Measurements from ENCODE around the gene ADAP1.

ADAP1 gene

GRCh38 chr7:895451-896052, 58.9 kb downstream of the ADAP1 start:
- no peak for DNase-seq (ENCODE audit: low read depth in 3 of 3)

GRCh38 chr7:894927-895450, 59.5 kb downstream of the ADAP1 start:
- DNase-seq (ENCODE audit: low read depth in 3 of 3): no peak

DNA sequence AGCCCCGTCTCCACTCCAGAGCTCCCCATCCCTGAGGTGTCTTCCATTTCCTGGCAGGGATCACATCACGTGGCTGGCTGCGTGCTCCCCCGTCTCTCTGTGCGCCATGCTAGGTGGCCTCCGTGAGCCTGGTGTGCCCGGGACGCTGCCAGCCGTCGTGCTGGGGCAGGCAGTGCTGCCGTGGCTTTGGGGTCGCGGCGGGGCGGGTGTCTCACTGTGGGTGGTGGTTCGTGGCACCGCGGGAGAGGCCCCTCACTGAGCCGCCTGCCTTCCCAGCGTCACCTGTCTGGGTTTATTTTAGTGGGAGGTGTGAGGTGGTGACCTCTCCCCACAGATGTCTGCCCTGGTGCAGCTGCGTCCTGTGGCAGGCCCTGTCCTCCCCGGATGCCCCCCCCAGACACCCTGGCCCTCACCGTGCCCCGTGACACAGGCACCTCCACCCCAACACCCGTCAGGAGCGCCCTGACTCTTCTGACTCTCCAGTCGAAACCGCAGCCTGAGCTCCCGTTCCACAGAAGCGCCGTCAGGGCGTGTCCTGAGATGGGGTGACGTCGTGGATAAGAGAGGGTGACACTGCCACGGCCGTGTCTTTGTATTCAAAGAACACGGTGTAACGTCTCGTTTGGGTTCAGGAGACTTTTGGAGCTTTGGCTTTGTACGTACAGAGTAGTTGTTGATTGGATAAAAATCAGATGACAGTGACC, 60.2 kb downstream of the ADAP1 start:
- DNase-seq (ENCODE audit: low read depth in 3 of 3): no peak

DNA sequence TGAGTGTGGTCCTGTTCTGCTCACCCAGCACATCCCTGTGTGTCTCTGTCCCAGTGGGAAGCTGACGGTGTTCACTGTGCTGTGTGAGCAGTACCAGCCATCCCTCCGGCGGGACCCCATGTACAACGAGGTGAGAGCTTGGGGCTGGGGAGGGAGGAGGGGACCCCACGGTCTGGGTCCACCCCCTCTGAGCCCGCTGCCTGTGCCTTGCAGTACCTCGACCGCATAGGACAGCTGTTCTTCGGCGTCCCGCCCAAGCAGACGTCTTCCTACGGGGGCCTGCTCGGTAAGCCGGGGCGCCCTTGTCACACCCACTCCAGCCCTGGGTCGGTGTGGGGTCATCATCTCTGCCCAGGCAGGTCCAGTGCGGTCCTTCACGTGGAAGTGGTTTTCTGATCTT, 60.8 kb downstream of the ADAP1 start:
- DNase-seq (ENCODE audit: low read depth in 3 of 3): no peak

DNA sequence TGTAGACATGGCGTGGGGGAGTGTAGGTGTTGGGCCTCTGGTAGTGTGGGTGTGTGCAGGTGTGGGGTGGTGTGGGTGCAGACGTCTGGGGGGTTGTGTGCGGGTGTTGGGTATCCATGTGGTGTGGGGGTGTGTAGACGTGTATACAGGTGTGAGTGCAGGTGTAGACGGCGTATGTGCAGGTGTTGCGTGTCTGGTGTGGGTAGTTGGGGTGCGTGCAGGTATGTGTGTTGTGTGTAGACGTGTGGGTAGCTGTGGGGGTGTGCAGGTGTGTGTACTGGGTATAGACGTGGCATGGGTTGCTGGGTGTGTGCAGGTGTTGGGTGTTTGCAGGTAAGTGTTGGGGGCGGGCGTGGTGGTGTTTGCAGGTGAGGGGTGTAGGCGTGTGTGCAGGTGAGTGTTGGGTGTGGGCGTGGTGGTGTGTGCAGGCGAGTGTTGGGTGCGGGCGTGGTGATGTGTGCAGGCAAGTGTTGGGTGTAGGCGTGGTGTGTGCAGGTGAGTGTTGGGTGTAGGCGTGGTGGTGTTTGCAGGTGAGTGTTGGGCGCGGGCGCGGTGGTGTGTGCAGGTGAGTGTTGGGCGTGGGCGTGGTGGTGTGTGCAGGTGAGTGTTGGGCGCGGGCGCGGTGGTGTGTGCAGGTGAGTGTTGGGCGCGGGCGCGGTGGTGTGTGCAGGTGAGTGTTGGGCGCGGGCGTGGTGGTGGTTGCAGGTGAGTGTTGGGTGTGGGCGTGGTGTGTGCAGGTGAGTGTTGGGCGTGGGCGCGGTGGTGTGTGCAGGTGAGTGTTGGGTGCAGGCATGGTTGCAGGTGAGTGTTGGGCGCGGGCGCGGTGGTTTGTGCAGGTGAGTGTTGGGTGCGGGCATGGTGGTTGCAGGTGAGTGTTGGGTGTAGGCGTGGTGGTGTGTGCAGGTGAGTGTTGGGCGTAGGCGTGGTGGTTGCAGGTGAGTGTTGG, 61.6 kb downstream of the ADAP1 start:
- no peak for DNase-seq (ENCODE audit: low read depth in 3 of 3)

DNA sequence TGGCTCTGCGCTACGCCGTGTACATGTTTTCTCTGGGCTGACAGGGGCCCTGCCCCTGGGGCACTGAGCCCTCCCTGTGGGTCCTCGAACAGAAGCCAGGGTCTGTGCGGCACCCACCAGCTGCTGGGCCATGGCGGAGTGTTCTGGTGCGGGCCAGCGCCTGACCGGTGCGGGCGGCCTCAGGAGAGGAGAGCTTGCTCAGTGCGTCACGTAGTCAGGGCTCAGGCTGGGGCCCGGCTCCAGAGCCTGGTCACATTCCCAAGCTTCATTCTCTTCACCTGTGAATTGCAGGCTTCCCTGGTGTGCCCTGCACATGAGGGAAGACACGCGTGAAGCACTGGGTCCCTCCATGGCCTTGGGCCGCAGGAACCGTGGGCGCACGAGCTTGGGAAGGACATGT, 62.7 kb downstream of the ADAP1 start:
- no peak for DNase-seq (ENCODE audit: low read depth in 3 of 3)

DNA sequence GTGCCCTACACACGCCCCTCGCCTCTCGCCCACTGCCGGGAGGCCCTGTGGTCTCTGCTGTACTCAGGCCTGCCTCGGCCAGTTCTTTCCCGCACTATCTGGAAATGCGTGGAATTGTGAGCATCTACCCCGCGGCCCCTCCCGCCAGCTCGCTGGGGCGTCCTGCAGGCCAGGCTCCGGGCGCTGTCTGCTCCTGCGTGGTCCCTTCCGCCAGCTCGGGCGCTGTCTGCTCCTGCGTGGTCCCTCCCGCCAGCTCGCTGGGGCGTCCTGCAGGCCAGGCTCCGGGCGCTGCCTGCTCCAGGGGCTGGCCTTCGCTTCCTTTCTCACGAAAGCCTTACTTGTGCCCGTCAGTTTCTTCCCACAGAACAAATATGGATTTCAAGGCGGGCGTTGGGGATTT, 63.2 kb downstream of the ADAP1 start:
- DNase-seq (ENCODE audit: low read depth in 3 of 3): no peak

DNA sequence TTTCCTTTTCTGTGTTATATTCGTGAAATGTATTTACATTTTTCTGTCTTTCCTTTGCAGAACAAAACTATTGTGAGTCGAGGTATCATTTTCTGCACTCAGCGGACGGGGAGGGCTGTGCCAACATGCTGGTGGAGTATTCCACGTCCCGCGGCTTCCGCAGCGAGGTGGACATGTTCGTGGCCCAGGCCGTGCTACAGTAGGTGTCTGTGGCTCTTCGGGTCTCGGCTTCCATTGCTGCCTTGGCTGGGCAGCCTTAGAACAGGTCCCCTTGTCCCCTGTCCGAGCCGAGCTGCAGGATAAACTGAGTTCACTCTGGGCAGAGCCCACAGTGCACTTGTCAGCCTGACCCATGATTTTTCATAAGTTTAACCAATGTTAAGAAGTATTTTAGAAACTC, 63.6 kb downstream of the ADAP1 start:
- DNase-seq (ENCODE audit: low read depth in 3 of 3): no peak

DNA sequence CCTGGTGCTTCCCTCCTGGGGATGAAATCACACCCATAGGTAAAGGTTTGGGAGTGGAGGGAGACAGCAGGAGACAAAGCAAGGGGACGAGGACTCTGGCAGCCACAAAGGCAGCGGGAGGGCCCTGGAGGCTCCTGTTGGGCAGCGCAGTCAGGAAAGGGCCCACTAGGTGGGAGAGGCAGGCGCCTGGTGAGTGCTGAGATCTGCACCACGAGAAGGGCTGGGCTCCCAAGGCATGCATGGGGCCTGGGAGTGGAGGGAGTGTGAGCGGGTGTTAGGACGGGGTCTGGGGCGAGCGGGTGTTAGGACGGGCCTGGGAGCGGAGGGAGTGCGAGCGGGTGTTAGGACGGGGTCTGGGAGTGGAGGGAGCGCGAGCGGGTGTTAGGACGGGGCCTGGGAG, 65.1 kb downstream of the ADAP1 start:
- DNase-seq (ENCODE audit: low read depth in 3 of 3): no peak

DNA sequence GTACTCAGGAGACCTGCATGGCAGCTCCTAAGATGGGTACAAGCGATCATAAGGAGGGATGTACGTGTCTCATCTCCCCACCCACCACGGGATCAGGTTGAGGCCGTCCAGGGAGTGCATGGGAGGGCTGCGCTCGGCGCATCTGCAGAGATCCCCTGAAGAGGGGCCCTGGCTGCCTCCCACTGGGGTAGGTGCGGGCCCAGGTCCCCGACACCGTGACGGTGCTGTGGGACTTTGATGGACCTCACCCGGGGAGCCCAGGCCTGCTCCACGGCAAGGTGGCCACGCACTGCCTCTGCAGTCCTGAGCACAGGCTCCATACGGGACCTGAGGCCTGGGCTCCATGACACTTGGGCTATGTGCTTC, 65.5 kb downstream of the ADAP1 start:
- no peak for DNase-seq (ENCODE audit: low read depth in 3 of 3)

DNA sequence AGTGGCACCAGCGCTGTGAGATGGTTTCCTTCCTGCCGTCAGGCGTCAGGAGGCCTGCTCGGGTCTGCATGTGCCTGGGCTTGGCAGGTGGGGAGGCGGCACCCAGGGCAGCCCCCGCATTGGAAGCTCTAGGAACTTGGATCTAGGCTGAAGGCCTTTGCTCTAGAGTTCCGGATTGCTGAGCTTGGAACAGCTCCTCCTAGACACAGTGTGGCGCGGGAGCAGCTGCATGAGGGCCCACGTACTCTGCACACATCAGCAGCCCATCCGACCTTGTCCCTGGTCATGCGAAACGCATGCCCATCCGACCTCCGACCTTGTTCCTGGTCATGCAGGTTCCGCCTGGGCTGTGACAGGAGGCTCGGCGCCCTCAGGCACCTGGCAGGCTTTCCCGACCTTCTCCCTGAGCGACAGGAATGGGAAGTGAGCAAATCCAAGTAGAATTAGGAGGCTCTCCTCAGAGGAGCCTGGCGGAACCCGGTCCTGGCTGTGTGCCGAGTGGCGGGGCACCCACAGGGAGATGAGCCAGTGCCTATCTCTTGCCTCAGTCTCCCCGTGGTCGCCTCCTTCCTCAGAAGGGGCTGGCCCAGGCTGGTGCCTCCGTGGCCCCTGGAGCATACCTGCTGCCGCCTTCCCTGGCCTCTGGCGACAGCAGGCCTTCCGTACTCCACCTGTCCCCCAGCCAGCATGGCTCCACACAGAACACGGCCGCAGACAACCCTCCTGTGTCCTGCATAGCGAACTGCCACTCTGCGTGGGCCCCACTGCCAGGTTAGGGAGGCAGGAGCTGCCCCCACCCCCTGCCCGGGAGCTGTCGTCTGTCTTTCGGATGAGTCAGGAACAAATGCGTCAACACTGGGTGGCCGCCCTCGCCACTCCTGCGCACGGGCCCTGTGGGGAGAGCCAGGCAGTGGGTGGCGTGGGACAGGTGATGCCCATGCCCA, 66.1 kb downstream of the ADAP1 start:
- DNase-seq (ENCODE audit: low read depth in 3 of 3): no peak

GRCh38 chr7:887488-887820, 67.0 kb downstream of the ADAP1 start:
- no peak for DNase-seq (ENCODE audit: low read depth in 3 of 3)

DNA sequence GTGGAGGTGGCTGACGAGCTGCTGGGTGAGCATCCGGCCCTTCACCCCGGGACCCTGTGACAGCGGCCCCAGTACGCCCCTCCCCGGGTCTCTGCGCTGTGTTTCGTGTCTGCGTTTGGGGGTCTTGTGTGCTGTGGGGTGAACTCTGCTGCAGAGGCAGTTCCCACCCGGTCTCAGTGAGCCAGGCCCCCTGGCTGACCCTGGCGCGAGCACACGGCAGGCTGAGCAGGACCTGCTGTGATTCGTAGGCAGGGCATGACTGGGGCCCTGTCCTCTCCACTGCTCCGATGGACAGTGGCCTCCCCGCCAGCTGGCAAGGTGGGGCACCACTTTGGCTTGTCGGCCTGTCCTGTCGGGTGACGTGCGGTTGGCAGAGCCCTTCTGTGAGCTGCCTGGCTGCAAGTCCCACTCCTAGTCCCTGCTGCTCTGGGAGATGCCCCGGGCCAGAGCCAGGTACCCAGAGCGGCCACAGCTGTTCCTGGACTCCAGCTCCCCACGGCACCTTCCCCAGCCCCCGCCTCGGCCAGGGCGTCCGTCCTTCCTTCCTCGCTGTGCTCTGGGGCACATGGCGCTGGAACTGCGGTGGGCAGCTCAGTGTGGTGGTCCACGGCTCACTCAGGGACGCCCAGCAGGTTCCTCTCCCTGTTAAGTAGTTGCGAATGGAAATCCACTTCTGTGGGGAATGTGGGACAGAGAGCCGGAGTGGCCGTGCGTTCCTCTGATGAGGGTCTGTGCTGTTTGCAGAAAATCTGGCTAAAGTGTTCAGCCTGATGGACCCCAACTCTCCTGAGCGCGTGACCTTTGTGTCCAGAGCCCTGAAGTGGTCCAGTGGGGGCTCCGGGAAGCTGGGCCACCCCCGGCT, 67.6 kb downstream of the ADAP1 start:
- DNase-seq (ENCODE audit: low read depth in 3 of 3): no peak

DNA sequence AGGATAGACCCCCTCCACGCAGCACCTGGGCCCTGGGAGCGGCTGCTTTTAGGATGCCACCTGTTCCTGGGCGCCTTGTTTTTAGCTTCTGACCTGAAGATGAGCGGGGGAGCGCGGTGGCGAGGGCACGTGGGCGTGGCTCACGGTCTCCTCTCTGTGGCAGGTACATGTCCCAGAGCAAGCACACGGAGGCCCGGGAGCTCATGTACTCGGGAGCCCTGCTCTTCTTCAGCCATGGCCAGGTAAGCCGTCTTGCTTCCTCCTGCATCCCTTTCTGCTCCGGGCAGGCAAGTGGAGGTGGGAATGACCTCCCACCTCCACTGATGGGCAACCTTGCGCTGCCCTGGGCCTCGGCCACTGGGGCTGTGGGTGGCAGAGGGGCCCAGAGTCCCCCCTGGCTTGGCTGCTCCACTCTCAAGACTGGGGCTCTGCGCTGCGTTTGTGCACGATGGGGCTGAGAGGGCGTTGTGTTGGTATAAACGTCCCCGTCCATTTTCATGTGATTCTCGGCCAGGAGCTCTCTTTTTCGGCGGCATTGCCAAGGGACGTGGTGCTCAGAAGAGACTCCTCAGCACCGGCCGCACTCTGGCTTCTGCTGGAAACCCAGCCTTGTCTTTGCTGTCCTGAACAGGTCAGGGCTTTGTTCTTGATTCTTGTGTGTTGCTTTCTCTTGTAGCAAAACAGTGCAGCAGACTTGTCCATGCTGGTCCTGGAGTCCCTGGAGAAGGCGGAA, 68.4 kb downstream of the ADAP1 start:
- no peak for DNase-seq (ENCODE audit: low read depth in 3 of 3)

- no peak for DNase-seq (ENCODE audit: low read depth in 3 of 3)
These were observed 69.1 kb downstream of the ADAP1 start for GRCh38 chr7:885261-885892.

DNA sequence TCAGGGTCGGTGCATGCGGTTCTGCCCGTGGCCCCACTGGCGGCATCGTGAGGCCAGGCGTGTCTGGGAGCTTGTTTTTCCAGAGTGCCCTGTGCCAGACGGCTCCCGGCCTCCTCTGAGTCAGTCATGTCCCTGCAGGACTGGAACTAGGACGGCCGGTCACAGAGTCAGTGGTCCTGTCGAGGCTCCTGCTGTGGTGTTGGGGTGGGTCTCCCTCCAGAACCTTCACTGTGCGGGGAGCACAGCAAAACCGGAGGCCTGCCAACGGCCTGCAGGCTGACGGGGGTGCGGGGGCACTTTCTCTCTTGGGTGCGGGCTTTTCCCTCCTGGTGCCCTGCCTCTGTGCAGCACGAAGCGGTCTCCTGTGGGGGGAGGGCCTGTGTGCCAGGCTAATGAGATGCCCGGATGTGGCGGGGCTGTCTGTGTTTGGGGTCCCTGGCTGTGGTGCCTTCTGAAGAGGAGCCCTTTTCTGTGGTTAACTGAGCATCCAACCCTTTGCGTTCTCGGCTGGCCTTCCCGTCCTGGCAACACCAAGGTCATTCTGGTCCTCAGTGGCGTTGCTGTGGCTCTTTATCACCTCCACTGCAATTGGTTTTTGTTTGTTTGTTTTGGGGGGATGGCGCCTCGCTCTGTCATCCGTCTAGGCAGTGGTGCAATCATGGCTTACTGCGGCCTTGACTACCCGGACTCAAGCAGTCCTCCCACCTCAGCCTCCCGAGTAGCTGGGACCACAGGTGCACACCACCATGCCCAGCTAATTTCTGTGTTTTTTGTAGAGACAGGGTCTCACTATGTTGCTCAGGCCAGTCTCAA, 70.1 kb downstream of the ADAP1 start:
- DNase-seq (ENCODE audit: low read depth in 3 of 3): no peak

DNA sequence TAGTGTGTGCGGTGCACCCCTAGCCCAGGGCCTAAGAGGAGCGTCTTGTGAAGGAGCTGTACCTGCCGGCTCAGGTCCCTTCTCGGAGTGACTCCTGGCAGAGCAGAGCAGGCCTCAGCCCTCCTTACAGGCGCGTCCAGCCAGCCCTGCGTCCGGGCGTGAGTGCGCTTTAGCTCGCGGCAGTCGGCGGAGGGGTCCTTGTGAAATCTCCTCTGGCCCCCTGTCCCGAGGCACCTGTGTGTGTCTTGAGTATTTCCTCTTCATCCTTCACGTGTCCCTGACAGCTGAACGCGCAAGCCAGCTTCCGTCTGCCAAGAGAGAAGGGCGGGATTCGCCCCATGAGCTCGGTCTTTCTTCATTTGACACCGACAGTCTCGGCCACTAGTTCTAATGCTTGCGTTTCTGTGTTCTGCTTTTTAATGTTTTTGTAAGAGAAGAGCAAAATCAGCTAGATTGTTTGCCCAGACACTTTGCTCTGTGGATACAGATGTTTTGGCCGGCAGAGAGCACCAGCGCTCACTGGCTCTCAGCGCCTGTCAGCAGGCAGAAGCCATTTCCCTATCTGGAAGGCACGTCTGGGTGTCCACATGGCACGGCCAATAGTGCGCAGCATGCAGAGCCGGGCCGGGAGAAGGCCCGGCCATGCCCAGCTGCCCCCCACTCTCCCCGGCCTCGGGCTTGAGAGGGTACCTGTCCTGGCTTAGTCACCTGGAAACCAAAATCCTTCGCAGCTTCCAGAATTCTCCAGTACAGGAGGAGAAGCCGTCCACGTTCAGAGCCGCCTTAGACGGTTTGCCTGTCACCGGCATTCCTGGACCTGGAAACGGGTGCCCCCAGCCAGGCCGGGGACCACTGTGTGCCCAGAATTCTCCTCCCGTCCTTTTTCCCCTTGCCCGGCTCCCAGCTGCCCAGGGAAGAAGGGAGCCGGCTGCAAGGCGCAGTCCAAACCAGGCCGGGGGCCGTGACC, 71.1 kb downstream of the ADAP1 start:
- DNase-seq (ENCODE audit: low read depth in 3 of 3): no peak

Measured in stimulated activated CD4-positive, alpha-beta T cell treated with anti-CD3 and anti-CD28 coated beads, TNF-alpha, amount 100 ng/mL, for 4 hours (primary cell).